GM18870 (cell line): ENCODE data around the gene SCGB1D4.

ENCODE experiments used
- ATAC-seq: cut with Tn5 transposase; IDR thresholded peaks from one replicate; pipeline ENCODE4 v1.9.1; 2021; ENCODE audit warnings: moderate library complexity; ENCODE audit not compliant: unreplicated experiment

The SCGB1D4 gene

GRCh38 chr11:62280452-62280851 is 18.4 kb downstream of the SCGB1D4 start:
- no peak for ATAC-seq

GRCh38 chr11:62273789-62274275 is 25.0 kb downstream of the SCGB1D4 start:
- no peak for ATAC-seq

- no peak for ATAC-seq
Measured at GRCh38 chr11:62273284-62273683, 25.6 kb downstream of the SCGB1D4 start.

- ATAC-seq: no peak
Measured at GRCh38 chr11:62269654-62270278, 29.1 kb downstream of the SCGB1D4 start, which contains the start of gene SCGB2A2. SCGB2A2 (plus strand) TSS chr11:62270158; CDS start chr11:62270217, 59 bp downstream.

GRCh38 chr11:62267576-62267975 is 31.3 kb downstream of the SCGB1D4 start:
- ATAC-seq: no peak

- no peak for ATAC-seq
Measured at GRCh38 chr11:62267050-62267449, 31.8 kb downstream of the SCGB1D4 start.

GRCh38 chr11:62266558-62266957 is 32.3 kb downstream of the SCGB1D4 start:
- no peak for ATAC-seq

- no peak for ATAC-seq
Measured at GRCh38 chr11:62264004-62264403, 34.9 kb downstream of the SCGB1D4 start.

GRCh38 chr11:62260261-62260953 is 38.5 kb downstream of the SCGB1D4 start:
- ATAC-seq: no peak

- no peak for ATAC-seq
Measured at GRCh38 chr11:62256281-62256680, 42.6 kb downstream of the SCGB1D4 start.

GRCh38 chr11:62253999-62254542 is 44.8 kb downstream of the SCGB1D4 start:
- ATAC-seq: no peak

- no peak for ATAC-seq
Measured at GRCh38 chr11:62251698-62252097, 47.2 kb downstream of the SCGB1D4 start.
